HepG2 (cell line): ENCODE data around the gene ANKRD12. TPM values are rescaled to one million over a fixed set of nuclear protein-coding genes. Genes with fewer than 3 reads are reported as not detected.

Experiments used
- ETV6 ChIP-seq: sonication (generic); formaldehyde crosslinking; conservative IDR thresholded peaks from 2 replicates; pipeline ENCODE4 v1.4.0; 2020; ENCODE audit warnings: missing genetic modification reagents
- GFI1 ChIP-seq: sonication (generic); formaldehyde crosslinking; IDR thresholded peaks from 2 replicates; pipeline ENCODE4 v1.5.0; 2020; ENCODE audit warnings: missing genetic modification reagents, mild to moderate bottlenecking, borderline replicate concordance
- HINFP ChIP-seq: sonication (generic); formaldehyde crosslinking; IDR thresholded peaks from 2 replicates; pipeline ENCODE4 v1.4.0; 2020; ENCODE audit warnings: low read depth, mild to moderate bottlenecking, missing genetic modification reagents
- HOXA5 ChIP-seq: sonication (generic); formaldehyde crosslinking; IDR thresholded peaks from 2 replicates; pipeline ENCODE4 v1.4.0; 2020; ENCODE audit warnings: missing genetic modification reagents
- IKZF1 ChIP-seq: fragments of 450-650 bp; IDR thresholded peaks from 2 replicates; pipeline ENCODE4 v1.7.1; 2016
- KLF15 ChIP-seq: sonication (generic); formaldehyde crosslinking; IDR thresholded peaks from 2 replicates; pipeline ENCODE4 v1.8.1; 2023; ENCODE audit warnings: borderline replicate concordance, mild to moderate bottlenecking, inconsistent platforms, missing genetic modification reagents, mixed read lengths
- KLF16 ChIP-seq, 2 experiments: sonication (generic) in 1 of 2; formaldehyde crosslinking in 1 of 2; IDR thresholded peaks; 2 replicates each; pipeline versions ENCODE4 v1.6.1 to v1.8.0; 2016 to 2023; ENCODE audit warnings: missing genetic modification reagents in 2 of 2, missing compliant biosample characterization in 1 of 2
- KMT2B ChIP-seq: IDR thresholded peaks from 2 replicates; pipeline ENCODE4 v1.6.1; 2016; ENCODE audit warnings: missing genetic modification reagents, missing compliant biosample characterization
- MAF1 ChIP-seq: sonication (generic); formaldehyde crosslinking; IDR thresholded peaks from 2 replicates; pipeline ENCODE4 v1.5.0; 2020; ENCODE audit warnings: missing genetic modification reagents, borderline replicate concordance
- SKI ChIP-seq: fragments of 450-650 bp; IDR thresholded peaks from one replicate; pipeline ENCODE4 v1.6.1; 2018; ENCODE audit warnings: mild to moderate bottlenecking; ENCODE audit not compliant: partially characterized antibody
- SMAD3 ChIP-seq: sonication (generic); formaldehyde crosslinking; IDR thresholded peaks from 2 replicates; pipeline ENCODE4 v1.4.0; 2020; ENCODE audit warnings: missing genetic modification reagents
- U2AF1 ChIP-seq: fragments of 200-400 bp; formaldehyde crosslinking; optimal IDR thresholded peaks from 2 replicates; pipeline ENCODE3; 2017; ENCODE audit warnings: mild to moderate bottlenecking, low read depth, low read length
- ZEB1 ChIP-seq: IDR thresholded peaks from 2 replicates; pipeline ENCODE4 v1.6.1; 2012; ENCODE audit warnings: mild to moderate bottlenecking, low read depth, inconsistent platforms; ENCODE audit not compliant: insufficient replicate concordance
- ZNF124 ChIP-seq: sonication (generic); formaldehyde crosslinking; IDR thresholded peaks from 2 replicates; pipeline ENCODE4 v1.4.0; 2020; ENCODE audit warnings: missing genetic modification reagents
- ZNF138 ChIP-seq: sonication (generic); formaldehyde crosslinking; IDR thresholded peaks from 2 replicates; pipeline ENCODE4 v1.5.0; 2020; ENCODE audit warnings: mild to moderate bottlenecking, low read depth, missing genetic modification reagents
- ZNF567 ChIP-seq: sonication (generic); formaldehyde crosslinking; IDR thresholded peaks from 2 replicates; pipeline ENCODE4 v1.8.1; 2023; ENCODE audit warnings: mild to moderate bottlenecking, missing genetic modification reagents, borderline replicate concordance
- ZNF672 ChIP-seq: sonication (generic); formaldehyde crosslinking; IDR thresholded peaks from 2 replicates; pipeline ENCODE4 v1.8.1; 2022; ENCODE audit warnings: missing genetic modification reagents
- ZNF761 ChIP-seq: sonication (generic); formaldehyde crosslinking; conservative IDR thresholded peaks from 2 replicates; pipeline ENCODE4 v1.4.0; 2020; ENCODE audit warnings: mild to moderate bottlenecking, missing genetic modification reagents
- ZNF780A ChIP-seq: sonication (generic); formaldehyde crosslinking; IDR thresholded peaks from 2 replicates; pipeline ENCODE4 v1.8.0; 2022; ENCODE audit warnings: mild to moderate bottlenecking, missing genetic modification reagents, moderate library complexity
- ZNF891 ChIP-seq: sonication (generic); formaldehyde crosslinking; IDR thresholded peaks from 2 replicates; pipeline ENCODE4 v1.5.0; 2020; ENCODE audit warnings: mild to moderate bottlenecking, missing genetic modification reagents
- polyA plus RNA-seq, 8 experiments: library from polyadenylated mRNA; depleted of rRNA in 3 of 8; stranded (reverse) in 7 of 8; unstranded in 1 of 8; fragments of >200 nt; fragmentation: Illumina TruSeq in 4 of 8; extraction: Trizol in 4 of 8; gene quantifications; 2 replicates each; pipeline versions ENCODE4 v1.2.1 to v1.2.3, GENCODE V29; 2011 to 2016; ENCODE audit warnings: low read depth in 4 of 8, missing spikeins in 1 of 8, mixed read lengths in 1 of 8; ENCODE audit not compliant: insufficient read depth in 1 of 8
- total RNA-seq, 5 experiments: library from RNA; depleted of rRNA; stranded (reverse); fragments of >200 nt; fragmentation: Illumina TruSeq; extraction: Trizol; gene quantifications; 2 replicates each; pipeline ENCODE4 v1.2.3, GENCODE V29; 2016; ENCODE audit warnings: low read depth in 1 of 5
- TF ChIP-seq, protein P1 (sequence below): fragments of 450-650 bp; IDR thresholded peaks from 2 replicates; pipeline ENCODE4 v1.6.1; 2016
- TF ChIP-seq, protein P2 (sequence below): sonication (generic); formaldehyde crosslinking; IDR thresholded peaks from 2 replicates; pipeline ENCODE4 v1.4.0; 2020; ENCODE audit warnings: mild to moderate bottlenecking, low read depth, missing genetic modification reagents
- TF ChIP-seq, protein P3 (sequence below): sonication (generic); formaldehyde crosslinking; IDR thresholded peaks from 2 replicates; pipeline ENCODE4 v1.5.0; 2020; ENCODE audit warnings: mild to moderate bottlenecking, low read depth, missing genetic modification reagents, borderline replicate concordance
- TF ChIP-seq, protein P4 (sequence below): sonication (generic); formaldehyde crosslinking; IDR thresholded peaks from 2 replicates; pipeline ENCODE4 v1.8.1; 2023; ENCODE audit warnings: mild to moderate bottlenecking, moderate library complexity, missing genetic modification reagents

The ANKRD12 gene
- total and polyA plus RNA-seq, 2 of the 13 experiments (the other 11 are each of a cell fraction or from before 2014, with no cell fraction given) = 6.0 to 23.2 TPM

DNA sequence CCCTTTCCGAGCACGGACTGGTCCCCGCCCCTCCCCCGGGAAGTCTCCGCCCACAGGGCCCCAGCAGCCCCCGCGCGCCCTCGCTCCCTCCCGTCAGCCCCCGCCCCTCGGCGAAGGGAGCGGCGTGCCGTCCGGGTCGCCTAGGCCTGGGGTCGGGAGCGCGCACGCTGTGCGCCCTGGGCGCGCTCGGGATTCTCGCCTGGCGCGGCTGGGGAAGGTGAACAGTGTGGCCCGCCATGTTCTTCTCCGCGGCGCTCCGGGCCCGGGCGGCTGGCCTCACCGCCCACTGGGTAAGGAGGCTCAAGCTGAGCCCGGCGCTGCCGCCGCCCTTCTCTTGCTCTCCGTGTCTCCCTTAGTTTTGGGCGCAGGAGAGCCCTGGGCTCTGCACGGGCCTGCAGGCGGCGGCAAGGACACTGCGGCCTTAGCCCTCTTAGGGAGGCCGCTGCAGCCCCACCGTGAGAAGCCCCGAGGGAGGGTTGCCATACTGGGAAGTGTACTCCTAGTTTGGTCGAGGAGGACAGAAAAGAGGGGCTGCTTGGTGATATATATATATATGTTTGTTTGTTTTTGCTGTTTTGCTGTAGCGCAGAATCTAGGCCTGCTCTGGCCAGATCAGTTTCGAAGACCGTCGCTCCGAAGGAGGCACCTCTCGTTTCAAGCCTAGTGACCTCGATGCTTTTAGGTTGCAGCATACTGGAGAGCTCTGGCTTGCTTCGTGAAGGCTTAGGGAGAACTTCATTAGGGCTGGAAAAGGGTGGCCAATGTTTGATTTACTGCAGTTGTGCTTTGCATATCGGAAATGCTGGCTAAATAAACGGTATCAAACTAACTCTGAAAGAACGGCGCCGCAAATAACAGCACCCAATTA, 33.8 kb upstream of the ANKRD12 start, which contains the start of gene NDUFV2 (continued):
- TF ChIP-seq, protein P1, sequence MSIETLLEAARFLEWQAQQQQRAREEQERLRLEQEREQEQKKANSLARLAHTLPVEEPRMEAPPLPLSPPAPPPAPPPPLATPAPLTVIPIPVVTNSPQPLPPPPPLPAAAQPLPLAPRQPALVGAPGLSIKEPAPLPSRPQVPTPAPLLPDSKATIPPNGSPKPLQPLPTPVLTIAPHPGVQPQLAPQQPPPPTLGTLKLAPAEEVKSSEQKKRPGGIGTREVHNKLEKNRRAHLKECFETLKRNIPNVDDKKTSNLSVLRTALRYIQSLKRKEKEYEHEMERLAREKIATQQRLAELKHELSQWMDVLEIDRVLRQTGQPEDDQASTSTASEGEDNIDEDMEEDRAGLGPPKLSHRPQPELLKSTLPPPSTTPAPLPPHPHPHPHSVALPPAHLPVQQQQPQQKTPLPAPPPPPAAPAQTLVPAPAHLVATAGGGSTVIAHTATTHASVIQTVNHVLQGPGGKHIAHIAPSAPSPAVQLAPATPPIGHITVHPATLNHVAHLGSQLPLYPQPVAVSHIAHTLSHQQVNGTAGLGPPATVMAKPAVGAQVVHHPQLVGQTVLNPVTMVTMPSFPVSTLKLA = no peak
- no peak for TF ChIP-seq ZNF780A
- TF ChIP-seq ZNF761 = peak; percentile 88; the same call in 1 of the 2 replicates
- peak; percentile 56 for TF ChIP-seq SKI
- TF ChIP-seq ZNF567 = 0 out of 2 replicates have a peak, but pooled peaks have one; percentile 28
- TF ChIP-seq, protein P2, sequence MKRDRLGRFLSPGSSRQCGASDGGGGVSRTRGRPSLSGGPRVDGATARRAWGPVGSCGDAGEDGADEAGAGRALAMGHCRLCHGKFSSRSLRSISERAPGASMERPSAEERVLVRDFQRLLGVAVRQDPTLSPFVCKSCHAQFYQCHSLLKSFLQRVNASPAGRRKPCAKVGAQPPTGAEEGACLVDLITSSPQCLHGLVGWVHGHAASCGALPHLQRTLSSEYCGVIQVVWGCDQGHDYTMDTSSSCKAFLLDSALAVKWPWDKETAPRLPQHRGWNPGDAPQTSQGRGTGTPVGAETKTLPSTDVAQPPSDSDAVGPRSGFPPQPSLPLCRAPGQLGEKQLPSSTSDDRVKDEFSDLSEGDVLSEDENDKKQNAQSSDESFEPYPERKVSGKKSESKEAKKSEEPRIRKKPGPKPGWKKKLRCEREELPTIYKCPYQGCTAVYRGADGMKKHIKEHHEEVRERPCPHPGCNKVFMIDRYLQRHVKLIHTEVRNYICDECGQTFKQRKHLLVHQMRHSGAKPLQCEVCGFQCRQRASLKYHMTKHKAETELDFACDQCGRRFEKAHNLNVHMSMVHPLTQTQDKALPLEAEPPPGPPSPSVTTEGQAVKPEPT (CRISPR knock-in tag) = no peak
- TF ChIP-seq SMAD3 (CRISPR knock-in tag) = no peak
- TF ChIP-seq U2AF1 = no peak
- no peak for TF ChIP-seq GFI1 (CRISPR knock-in tag)
- TF ChIP-seq ETV6 = 0 out of 2 replicates have a peak, but pooled peaks have one; percentile 39
- TF ChIP-seq KLF16 (CRISPR knock-in tag; IDR thresholded peaks at IDR 0.05) = peak in 1 of 2 experiments; percentile 64; a peak in 1 of 4 replicates
- no peak; the same call in 1 of the 2 replicates for TF ChIP-seq HINFP (CRISPR knock-in tag)
- no peak for TF ChIP-seq ZNF672 (CRISPR knock-in tag)
- TF ChIP-seq IKZF1 = no peak
- peak; percentile 97 for TF ChIP-seq ZNF891
- TF ChIP-seq KLF15 (CRISPR knock-in tag) = no peak
- peak; percentile 74 for TF ChIP-seq KMT2B (CRISPR knock-in tag)
- no peak for TF ChIP-seq MAF1 (CRISPR knock-in tag)
- no peak; the same call in 1 of the 2 replicates for TF ChIP-seq ZNF138 (CRISPR knock-in tag)
- TF ChIP-seq, protein P3, sequence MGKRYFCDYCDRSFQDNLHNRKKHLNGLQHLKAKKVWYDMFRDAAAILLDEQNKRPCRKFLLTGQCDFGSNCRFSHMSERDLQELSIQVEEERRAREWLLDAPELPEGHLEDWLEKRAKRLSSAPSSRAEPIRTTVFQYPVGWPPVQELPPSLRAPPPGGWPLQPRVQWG = no peak
- TF ChIP-seq ZEB1 = no peak
- TF ChIP-seq HOXA5 (CRISPR knock-in tag) = peak; percentile 28; the same call in 1 of the 2 replicates
- TF ChIP-seq, protein P4, sequence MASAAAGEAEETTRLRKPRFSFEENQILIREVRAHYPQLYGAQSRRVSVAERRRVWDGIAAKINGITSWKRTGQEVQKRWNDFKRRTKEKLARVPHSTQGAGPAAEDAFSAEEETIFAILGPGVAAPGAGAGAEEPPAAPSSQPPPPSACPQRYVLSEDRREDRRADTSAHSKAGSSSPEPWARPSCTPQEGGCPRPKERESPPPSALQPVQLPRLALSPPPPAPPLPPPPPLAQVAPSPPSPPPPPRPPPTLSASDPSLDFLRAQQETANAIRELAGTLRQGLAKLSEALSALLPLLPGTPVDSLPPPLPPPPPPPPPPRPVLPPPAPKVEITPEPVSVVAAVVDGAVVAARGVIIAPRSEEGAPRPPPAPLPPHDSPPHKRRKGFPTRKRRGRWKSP = peak; percentile 86
- TF ChIP-seq ZNF124 = 0 out of 2 replicates have a peak, but pooled peaks have one; percentile 11
